GM21786 (cell line): ENCODE data around the gene CDK13.
"Not testable (repeated sequence)": the region's sequence is repeated elsewhere in the genome, so short reads cannot be mapped to it uniquely, and the experiment has no call there.

Experiments used
- ATAC-seq: cut with Tn5 transposase; IDR thresholded peaks from one replicate; pipeline ENCODE4 v1.9.1; 2021; ENCODE audit not compliant: unreplicated experiment

The CDK13 gene

DNA sequence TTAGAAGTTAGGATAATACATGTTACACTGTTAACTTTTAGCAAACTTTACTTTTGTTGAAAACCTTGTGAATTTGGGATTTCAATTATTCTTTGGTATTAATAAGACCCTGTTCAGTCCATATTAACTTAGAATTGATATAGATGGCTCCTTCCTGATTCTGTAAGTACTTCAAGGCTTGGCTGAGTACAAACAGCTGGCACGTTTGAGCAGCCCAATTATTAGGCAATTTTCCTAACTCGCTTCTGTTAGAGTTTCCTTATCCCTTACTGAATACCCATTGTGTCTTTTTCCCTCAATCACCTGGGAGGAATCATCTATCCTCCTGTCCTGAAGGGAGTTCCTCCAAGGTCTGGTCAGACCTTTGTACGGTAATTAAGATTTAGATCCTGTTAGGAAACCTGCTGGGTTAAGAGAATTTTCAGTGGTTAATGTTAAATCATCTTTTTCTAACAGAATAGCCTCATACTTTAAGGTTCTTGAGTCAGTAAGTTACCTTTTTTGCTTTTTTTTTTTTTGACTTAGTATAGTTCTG lies 195.6 kb downstream of the CDK13 start:
- not testable (repeated sequence) for ATAC-seq

DNA sequence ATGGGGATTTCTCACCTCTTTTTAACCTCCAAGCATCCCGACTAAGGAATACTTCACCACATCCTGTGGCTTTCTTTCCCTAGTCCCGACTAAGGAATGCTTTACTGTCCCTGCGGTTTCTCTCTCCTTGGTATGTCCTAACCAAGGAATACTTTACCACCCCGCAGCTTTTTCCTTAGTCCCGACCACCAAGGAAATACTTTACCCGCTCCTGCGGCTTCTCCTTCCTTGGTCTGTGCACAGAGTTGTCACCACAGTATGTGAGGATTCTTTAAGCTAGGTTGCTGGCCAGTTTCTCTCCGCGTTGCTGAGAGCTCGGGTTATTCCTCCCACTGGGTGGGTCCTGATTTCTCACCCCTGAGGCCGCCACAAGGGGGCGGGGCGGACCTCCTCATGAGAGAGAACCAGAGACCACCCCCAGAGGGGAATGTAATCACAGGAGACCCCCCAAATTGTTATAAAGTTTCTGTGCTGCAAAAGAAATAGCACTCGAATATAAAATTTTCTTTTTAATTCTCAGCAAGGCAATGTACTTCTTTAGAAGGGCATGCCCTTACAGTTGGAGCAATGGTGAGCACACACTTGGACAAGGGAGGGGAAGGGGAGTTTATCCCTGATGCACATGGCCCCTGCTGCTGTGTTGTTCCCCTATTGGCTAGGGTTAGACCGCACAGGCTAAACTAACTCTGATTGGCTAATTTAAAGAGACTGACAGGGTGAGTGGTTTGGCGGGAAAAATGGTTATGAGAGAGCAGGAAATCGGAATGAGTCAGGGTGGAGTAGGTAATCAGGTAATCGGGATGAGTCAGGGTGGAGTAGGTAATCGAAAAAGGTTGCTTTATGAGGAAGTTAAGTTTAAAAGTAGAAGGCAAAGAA lies 197.6 kb downstream of the CDK13 start:
- no peak for ATAC-seq

DNA sequence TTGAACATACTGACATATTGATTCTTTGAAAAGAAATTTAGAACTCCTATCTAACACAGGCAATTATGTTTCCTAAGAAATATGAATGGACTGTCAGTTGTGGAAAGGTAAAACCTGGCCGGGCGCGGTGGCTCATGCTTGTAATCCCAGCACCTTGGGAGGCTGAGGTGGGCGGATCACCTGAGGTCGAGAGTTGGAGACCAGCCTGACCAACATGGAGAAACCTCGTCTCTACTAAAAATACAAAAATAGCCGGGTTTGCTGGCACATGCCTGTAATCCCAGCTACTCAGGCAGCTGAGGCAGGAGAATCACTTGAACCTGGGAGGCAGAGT lies 198.2 kb downstream of the CDK13 start:
- not testable (repeated sequence) for ATAC-seq

DNA sequence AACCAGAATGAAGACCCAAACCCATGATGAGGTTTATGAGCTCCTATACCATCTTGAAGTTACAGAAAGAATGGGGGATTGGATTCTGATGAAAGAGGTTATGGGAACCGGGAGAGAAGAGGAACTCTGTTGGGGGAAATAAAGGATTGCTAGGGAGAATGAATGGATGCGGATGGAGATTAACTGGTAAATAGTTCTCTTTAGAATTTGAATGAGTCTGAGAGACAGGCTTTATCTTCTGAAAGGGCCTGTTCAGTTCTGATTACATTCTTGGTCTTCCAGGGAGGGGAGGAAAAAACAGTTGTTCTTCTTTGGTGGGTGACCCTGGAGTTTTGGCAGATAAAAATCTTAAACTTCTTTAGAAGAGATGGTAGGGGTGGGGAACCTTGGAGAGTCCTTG lies 198.6 kb downstream of the CDK13 start:
- no peak for ATAC-seq
